Posterior vena cava (tissue), 2 donors: Measurements from ENCODE around the gene NRG4. TPM values are rescaled to one million over a fixed set of nuclear protein-coding genes. Genes with fewer than 3 reads are reported as not detected.
"Not testable (repeated sequence)": the region's sequence is repeated elsewhere in the genome, so short reads cannot be mapped to it uniquely, and the experiment has no call there.

Experiments
- DNase-seq: peaks from one replicate; pipeline ENCODE4 v3.0.0-alpha.2; 2020; ENCODE audit warnings: low spot score
- intact Hi-C, 2 donors: fragments of 100-400 bp; cut with DNase I; formaldehyde crosslinking; loops; one replicate each; pipeline versions ENCODE4 v1.14.1 to v1.14.2; 2022 to 2023
- total RNA-seq, 2 donors: library from RNA; stranded (reverse); fragmentation: NEBNext Ultra II Directional; extraction: Animal tissue kit (Norgen Biotek cat#: 25700); gene quantifications; one replicate each; pipeline ENCODE4 v1.2.1, GENCODE V29; 2021
- donor health status: DM: yes; HTN: yes; CAD: no.
- donor health status: DM: yes; HTN: yes; CAD: no.

Gene NRG4
- total RNA-seq, 2 donors from 2014 or later, result not detected

DNA sequence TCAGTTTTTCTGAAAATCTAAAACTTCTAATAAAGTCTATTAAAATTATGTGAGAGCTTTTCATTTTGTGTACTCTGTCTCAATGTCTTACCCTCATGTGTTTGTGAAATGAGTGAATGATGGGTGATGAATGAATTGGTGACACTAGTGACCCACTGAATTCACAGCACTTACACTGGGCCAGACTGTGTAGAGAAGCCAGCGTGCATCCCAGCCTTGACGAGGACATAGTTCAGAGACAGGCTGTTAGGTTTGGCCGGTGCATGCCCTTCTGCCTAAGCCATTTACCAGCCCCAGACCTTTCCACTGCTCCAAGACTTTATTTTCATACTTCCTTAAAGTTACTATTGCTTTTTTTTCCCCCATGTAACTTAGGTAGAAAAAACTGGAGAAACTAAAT, 69.8 kb downstream of the NRG4 start:
- intact Hi-C loops, result no loop called here
- DNase-seq, result no peak

- DNase-seq, result no peak
- intact Hi-C loops, result no loop called here
Measured at GRCh38 chr15:75930866-75931265, 81.4 kb downstream of the NRG4 start.

GRCh38 chr15:75929799-75930565, 82.2 kb downstream of the NRG4 start:
- DNase-seq, result no peak
- intact Hi-C loops, result no loop called here

DNA sequence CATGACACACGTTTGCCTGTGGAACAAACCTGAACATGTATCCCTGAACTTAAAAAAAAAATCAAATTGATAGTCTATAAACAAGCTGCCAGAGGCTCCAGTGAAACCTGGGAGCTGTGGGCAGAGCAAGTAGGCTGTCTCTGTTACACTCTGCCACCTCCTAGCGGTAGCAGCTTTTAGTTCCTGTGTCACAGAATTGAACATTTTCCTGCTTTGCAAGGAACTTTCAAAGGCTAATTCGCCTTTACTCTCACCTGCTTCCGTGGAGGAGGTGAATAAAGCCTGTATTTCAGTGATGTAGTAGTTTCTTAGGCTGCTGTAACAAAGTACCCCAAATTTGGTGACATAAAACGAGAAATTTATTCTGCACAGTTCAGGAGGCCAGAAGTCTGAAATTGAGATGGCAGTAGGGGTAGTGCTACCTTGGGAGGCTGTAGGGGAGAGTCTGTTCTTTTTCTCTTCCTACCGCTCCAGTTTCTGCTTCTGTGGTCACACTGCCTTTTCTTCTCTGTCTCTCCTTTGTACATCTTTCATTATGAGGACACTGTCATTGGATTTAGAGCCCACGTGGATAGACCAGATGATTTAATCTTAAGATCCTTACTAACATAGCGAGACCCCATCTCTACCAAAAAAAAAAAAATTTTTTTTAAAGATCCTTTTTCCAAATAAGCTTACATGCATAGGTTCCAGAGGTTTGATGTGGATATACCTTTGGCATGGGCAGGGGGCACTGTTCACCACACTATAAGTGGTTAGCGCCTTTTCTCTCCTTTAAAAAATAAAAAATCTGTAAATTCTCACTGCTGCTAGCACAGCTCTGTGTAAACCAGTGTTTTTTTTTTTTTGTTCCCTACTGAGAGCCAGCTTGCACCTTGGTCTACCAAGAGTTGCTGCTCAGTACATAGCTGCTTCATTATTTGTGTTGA, 83.3 kb downstream of the NRG4 start:
- no peak for DNase-seq
- intact Hi-C loops, result no loop called here

GRCh38 chr15:75927601-75928000, 84.6 kb downstream of the NRG4 start:
- intact Hi-C loops, result no loop called here
- no peak for DNase-seq

DNA sequence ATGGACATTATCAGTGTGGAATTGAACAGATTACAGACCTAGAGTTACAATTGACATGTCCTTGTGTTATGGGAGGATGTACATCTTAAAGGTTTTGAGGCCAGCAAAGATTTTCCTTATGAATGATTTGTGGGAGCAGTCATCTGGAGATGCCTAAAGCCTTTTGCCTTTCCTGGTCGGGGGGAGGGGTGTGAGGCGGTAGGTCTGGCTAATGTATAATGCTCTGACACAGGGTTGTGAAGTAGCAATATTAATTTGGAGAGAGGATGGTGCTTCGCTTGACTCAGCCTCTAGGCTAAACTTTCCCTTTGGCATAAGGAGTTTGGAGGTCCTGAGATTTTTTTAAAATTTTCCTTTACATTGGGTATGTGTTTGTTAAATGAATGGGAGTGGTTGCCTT, 85.3 kb downstream of the NRG4 start:
- no peak for DNase-seq
- intact Hi-C loops, result no loop called here

DNA sequence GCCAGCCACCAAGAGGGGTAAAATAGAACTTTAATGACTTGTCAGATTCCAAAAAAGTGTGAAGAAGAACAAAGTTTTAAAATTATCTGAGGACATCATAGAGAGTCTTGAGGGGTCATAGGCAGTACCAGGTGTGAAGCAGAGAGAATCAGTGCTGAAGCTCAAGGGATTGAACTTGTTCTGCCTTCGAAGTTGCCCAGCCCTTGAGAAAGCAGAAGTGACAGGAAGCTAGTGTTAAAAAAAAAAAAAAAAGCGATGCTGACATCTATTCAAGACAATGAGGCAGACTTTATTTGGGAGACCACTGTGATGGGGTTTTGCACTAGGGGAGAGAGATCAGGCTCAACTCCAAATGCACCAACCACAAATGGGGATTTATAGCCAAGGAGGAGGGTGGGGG, 86.8 kb downstream of the NRG4 start:
- intact Hi-C loops, result no loop called here
- DNase-seq, result no peak

DNA sequence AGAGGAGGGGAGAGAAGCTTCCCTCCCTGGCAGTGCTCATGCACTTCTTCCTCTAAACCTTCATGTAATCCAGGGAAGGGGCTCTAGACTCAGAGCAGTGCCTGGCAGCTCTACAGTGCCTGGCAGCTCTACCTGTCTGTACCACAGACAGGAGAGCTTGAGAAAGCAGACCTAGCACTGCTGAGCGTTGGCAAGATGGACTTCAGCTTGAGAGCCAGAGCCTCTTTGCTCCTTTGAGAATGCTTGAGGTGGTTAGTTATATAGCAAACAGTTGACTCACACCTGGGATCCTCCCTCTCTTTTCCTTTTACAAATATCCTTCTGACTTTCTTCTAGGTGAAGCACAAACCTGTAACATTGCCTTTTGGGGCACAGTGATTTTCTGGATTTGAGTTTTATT, 87.6 kb downstream of the NRG4 start:
- intact Hi-C loops, result no loop called here
- DNase-seq, result no peak

DNA sequence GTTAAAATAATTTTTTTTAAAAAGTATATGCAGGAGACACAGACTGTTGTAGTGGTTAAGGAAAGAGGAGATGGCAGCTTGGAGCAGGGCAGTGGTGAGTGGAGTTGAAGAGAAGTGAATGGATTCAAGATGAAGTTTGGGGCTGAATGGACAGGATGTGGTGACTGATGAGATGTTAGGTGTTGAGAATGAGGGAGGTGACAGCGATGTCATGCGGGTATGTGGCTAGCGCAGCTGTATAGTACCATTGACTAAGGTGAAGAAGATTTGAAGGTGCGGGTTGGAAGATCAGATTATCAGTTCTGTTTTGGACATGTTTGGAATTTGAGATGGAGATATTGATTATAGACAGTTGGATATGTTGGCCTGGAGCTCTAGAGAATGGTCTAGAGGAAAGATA, 88.5 kb downstream of the NRG4 start:
- DNase-seq, result no peak
- intact Hi-C loops, result no loop called here

DNA sequence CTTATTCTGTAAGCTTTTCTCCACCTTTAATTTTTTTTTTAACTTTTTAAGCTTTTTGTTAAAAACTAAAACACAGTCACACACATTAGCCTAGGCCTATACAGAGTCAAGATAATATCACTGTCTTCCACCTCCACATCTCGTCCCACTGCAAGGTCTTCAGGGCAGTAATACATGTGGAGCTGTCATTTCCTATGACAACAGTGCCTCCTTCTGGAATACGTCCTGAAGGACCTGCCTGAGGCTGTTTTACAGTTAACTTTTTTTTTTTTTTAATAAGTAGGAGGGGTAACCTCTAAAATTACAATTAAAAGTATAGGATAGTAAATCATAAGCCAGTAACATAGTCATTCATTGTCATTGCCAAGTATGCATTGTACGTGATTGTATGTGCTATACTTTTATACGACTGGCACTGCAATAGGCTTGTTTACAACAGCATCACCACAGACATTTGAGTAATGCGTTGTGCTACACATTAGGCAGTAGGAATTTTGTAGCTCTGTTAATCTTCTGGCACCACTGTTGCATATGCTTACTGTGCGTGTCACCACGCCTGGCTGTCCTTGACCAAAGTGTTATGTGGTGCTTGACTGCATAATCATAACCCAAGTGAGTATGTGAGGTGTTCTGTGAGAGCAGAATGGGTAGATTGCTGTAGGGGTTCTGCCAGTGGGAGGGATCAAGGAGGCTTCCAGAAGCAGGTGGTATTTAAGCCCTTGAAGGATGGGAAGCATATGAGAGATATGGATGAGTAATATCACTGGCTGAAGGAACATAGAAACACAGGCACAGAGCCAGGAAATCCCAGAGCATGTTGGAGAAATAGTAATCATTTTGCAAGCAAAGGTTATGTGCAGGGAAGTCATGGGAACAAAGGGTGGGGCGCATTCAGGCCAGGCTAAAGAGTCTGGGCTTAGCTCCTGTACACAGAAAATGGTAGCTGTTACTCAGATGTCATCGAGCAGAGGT, 90.2 kb downstream of the NRG4 start:
- intact Hi-C loops, result no loop called here
- DNase-seq, result peak; percentile 82

DNA sequence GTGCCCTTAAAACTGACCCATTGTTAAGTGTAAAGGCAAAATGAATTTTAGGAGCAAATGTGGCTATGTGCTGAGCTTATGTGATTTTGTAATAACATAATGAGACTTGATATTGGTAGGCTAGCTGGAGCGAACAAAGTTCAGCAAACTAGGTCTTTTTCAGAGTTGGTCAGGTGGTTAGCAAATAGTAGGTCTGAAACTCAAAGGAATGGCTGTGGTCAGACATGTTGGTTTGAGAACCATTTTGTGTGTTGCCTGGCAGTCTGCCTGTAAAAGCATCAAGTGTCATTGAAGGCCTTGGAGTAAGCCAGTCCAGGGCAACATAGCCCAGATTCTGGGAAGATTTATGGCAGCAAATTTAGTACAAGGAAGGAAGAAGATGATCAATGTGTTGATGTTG, 92.1 kb downstream of the NRG4 start:
- intact Hi-C loops, result no loop called here
- DNase-seq, result no peak

DNA sequence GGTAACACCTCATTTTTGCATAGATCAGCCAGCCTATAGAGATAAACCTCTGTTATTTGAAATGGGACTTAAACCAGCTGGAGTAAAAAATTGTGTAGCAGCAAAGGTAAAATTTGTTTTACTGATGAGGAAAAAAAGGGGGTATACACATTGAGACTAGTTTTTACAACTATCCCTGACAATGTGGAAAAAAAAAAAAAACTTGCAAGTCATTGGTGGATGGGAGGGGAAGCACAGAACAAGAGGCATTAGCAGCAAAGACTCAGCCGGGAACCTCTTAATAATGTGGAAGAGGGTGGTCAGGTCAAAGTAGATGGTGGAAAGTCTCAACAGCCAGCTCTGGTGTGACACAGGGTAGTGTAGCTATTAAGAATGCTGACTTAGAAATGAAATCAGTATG, 94.1 kb downstream of the NRG4 start:
- DNase-seq, result no peak
- intact Hi-C loops, result no loop called here

DNA sequence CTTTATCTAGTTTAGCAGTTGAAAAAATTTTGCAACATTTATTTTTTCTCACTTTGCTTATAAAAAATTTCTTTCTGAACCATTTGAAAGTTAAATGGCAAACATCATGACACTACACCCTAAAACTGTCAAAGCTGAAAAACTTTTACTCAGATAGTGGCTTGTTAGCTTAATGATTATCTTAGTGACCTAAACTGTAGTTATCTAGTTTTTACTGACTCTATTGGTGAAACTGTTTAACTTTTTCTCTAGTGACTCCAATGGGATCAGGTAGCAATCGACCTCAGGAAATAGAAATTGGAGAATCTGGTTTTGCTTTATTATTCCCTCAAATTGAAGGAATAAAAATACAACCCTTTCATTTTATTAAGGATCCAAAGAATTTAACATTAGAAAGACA, 95.2 kb downstream of the NRG4 start:
- intact Hi-C loops, result no loop called here
- no peak for DNase-seq

DNA sequence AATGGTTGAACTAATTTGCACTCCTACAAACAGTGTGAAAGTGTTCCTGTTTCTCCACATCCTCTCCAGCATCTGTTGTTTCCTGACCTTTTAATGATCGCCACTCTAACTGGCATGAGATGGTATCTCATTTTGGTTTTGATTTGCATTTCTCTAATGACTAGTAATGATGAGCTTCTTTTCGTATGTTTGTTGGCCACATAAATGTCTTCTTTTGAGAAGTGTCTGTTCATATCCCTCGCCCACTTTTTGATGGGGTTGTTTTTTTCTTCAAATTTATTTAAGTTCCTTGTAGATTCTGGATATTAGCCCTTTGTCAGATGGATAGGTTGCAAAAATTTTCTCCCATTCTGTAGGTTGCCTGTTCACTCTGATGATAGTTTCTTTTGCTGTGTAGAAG, 101.9 kb downstream of the NRG4 start:
- DNase-seq, intact Hi-C loops: not testable (repeated sequence)

DNA sequence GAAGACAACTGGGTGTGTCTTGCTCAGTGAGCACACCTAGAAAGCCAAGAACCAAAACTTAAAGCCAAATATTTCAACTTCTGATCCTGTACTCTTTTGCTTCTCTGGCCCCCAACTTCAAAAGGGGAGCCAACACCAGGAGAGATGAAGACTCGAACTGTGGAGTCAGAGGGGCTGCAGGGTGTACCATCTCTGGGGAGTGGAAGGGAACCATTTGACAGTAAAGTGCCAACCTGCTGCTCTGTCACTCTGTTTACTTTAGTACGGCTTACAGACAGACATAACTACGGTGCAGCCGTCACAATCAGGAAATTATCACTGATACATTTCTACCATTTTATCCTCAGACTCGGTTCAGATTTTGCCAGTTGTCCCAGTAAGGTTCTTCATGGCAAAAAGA, 107.0 kb downstream of the NRG4 start:
- intact Hi-C loops, result loop anchor here in 1 of 2 donors (10.0 kb wide), 1 partner anchor 60 kb away; the partner anchor contains the start of gene UBE2Q2
- DNase-seq, result no peak

- intact Hi-C loops, result loop anchor here in 1 of 2 donors (10.0 kb wide), 1 partner anchor 59 kb away; the partner anchor contains the start of gene UBE2Q2
- DNase-seq, result peak; percentile 98
Measured at GRCh38 chr15:75903331-75904239, 108.6 kb downstream of the NRG4 start, which contains the start of gene FBXO22. Gene FBXO22, plus strand, starts transcription at chr15:75903878. Its CDS starts 86 bp downstream, at chr15:75903964.

DNA sequence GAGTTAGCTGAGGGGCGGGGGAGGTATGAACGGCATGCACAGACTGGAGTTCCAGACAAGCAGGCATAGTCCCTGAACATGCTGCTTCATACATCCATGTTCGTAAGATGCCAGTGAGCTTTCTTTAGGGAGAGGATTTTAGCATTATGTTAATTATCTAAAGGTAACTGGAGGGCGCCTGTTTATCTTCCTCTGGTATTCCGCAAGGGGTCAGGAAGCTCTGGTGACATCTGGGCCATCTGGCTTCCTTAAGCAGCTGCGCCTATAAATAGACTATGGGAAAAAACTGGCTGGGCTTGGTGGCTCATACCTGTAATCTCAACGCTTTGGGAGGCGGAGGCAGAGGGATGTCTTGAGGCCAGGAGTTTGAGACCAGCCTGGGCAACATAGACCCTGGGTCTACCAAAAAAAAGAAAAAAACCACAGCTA, 110.1 kb downstream of the NRG4 start:
- intact Hi-C loops, result loop anchor here in 1 of 2 donors (10.0 kb wide), 1 partner anchor 57 kb away; the partner anchor contains the start of gene UBE2Q2
- DNase-seq, result no peak

DNA sequence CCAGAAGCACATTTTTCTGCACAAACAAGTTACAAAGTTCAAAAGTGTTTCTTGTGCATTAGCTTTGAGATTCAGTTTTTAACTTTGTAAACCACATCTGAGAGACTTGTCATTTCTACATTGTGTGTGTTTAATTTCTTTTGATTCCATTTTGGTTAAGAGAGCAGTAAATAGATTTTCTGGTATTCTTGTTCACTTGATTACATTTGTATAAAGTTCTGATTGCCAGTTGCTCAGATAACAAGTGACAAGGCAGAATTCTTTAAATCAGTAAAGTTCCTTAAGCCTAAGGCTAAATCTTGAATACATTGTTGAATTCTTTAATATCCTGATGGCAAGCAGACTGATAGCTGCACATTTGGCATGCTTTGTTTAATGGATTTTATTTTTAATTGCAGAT, 111.6 kb downstream of the NRG4 start:
- intact Hi-C loops, result loop anchor here in 1 of 2 donors (10.0 kb wide), 1 partner anchor 56 kb away; the partner anchor contains the start of gene UBE2Q2
- DNase-seq, result no peak
